Stimulated activated naive B cell treated with anti-CD40 and anti-IgM and Interleukin-4, amounts not matched to agents 10 μg/mL and 1 μg/mL and 100 μg/mL, for 72 hours (primary cell): ENCODE measurements around the gene CDKN2B-AS1.
A peak's percentile ranks its signal among the peaks of the same experiment; 100 is the strongest.

Experiments
- ATAC-seq, 2 donors: fragments of 150-1000 bp; cut with Tn5 transposase; replicated peaks; 2 replicates each; pipeline ENCODE4 v1.10.0; 2021; ENCODE audit warnings: moderate library complexity in 1 of 2
- DNase-seq: peaks from one replicate; pipeline ENCODE4 v3.0.0; 2021
- H3K27ac Mint-ChIP-seq: one replicate; pipeline ENCODE4 v1.8.0; 2022; ENCODE audit warnings: mild to moderate bottlenecking, mixed read lengths
- H3K27me3 Mint-ChIP-seq, 2 donors: one replicate each; pipeline ENCODE4 v1.8.0; 2022; ENCODE audit warnings: mixed read lengths in 2 of 2
- H3K36me3 Mint-ChIP-seq, 2 donors: one replicate each; pipeline ENCODE4 v1.8.0; 2022; ENCODE audit warnings: mixed read lengths in 2 of 2, mild to moderate bottlenecking in 1 of 2
- H3K4me1 Mint-ChIP-seq, 2 donors: one replicate each; pipeline ENCODE4 v1.8.0; 2022; ENCODE audit warnings: mixed read lengths in 2 of 2, mild to moderate bottlenecking in 1 of 2
- H3K4me3 Mint-ChIP-seq, 2 donors: one replicate each; pipeline ENCODE4 v1.8.0; 2022; ENCODE audit warnings: mild to moderate bottlenecking in 2 of 2, mixed read lengths in 2 of 2, moderate library complexity in 1 of 2
- H3K9me3 Mint-ChIP-seq, 2 donors: one replicate each; pipeline ENCODE4 v1.8.0; 2022; ENCODE audit warnings: mixed read lengths in 2 of 2, mild to moderate bottlenecking in 1 of 2

Gene CDKN2B-AS1

DNA sequence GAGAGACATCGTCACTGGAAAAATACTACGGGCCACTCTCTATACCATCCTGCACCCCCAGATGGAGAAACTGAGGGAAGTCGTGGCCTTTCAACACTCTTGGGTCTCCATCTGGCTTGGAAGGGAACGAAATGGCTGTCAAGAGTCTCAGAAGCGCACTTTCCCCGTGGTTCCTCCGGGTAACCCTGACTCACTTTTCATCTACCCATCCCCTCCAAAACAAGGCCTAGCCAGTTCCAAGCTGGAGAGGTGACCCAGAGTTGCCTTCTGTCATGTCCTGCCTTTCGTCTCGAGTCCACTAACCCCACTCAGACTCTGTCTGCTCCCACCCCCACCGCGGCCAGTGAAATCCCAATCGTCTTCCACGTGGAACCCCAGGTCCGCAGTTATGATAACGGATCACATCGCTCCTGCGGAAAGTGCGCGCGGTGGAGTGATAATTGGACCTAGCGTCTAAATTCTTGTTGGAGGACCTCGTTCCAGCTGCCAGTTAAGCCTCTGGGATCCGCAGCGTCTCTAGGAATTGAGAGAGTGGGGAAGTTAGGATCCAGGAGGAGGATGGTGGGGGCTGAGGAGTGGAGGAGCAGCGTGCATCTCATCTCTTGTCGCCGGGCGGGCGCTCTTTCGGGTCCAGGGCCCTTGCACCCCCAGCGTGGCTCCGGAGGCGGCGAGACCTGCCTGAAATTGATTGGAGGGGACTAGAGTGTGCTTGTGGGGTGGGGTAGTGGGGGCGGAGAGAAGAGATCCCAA is 5.0 kb upstream of the CDKN2B-AS1 start:
- peaks cover 36 to 45% of the 10 kb centered on the region in 2 donors for H3K27me3 Mint-ChIP-seq
- peak overlapping the region; percentile 36 to 53 for H3K4me3 Mint-ChIP-seq
- peak overlapping the region; percentile 89 for H3K27ac Mint-ChIP-seq
- peaks cover 13 to 39% of the 10 kb centered on the region in 2 donors for H3K4me1 Mint-ChIP-seq
- ATAC-seq: no peak
- H3K9me3 Mint-ChIP-seq: peaks cover 0 to 1% of the 10 kb centered on the region in 2 donors
- H3K36me3 Mint-ChIP-seq: peaks cover 8 to 10% of the 10 kb centered on the region in 2 donors
- DNase-seq: no peak

DNA sequence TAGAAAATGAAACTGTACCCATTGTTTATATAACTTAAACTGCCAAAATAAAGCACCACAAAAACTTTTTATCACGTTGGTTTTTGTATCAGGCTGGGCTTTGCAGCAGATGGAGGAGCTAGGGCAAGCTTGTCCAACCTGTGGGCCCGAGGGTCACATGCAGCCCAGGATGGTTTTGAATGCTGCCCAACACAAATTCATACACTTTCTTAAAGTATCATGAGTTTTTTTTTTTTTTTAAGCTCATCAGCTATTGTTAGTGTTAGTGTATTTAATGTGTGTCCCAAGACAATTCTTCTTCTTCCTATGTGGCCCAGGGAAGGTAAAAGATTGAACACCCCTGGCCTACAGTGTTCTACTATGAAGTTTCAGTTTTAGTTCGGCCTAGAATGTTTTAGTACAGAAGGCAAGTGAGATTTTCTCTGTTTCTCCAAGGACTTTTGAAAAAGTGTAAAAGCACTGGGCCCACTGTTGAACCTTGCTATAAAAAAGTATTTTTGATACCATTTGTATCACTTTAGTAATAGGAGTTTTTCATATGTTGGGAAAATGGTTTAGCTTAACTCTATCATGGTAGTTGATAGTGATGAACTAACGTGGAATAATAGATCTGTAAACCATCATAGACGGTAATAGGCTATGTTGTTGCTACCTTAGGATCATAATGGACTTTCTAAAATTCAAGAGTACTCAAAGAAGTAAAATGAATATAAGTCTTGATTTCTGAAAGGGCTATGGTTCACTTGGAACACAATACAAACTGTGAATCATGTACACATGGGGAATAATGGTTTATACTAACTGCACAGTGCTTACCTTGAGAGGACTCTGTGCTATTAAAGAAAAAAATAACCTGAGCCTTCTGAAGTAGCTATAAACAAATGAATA is 3.3 kb upstream of the CDKN2B-AS1 start:
- H3K4me1 Mint-ChIP-seq: peaks cover 21 to 55% of the 10 kb centered on the region in 2 donors
- peaks cover 36 to 39% of the 10 kb centered on the region in 2 donors for H3K27me3 Mint-ChIP-seq
- ATAC-seq (no peak), DNase-seq (no peak)
- peaks cover 10 to 15% of the 10 kb centered on the region in 2 donors for H3K36me3 Mint-ChIP-seq
- peaks cover 0 to 1% of the 10 kb centered on the region in 2 donors for H3K9me3 Mint-ChIP-seq
- H3K4me3 Mint-ChIP-seq: no peak overlapping the region
- H3K27ac Mint-ChIP-seq: no peak overlapping the region

DNA sequence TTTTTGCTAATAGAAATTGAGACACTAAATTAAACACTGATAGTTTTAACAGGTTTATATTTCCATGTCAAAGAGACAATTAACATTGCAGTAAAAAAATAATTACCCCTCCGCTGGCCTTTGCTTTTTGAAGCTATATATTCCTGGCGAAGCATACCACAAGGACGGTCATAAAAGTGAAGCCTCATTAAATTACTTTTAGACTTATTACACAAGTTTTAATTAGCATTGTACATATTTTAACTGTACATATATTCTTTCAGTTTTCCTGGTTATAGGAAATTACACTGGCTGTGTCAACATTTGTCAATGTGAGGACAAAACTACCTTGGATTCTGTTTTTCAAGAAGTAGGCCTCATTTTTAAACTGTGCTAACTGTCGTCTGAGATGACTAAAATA is 1.6 kb upstream of the CDKN2B-AS1 start:
- peaks cover 13 to 15% of the 10 kb centered on the region in 2 donors for H3K36me3 Mint-ChIP-seq
- H3K27me3 Mint-ChIP-seq: peaks cover 25% of the 10 kb centered on the region in 2 donors
- peaks cover 0 to 1% of the 10 kb centered on the region in 2 donors for H3K9me3 Mint-ChIP-seq
- ATAC-seq (no peak), DNase-seq (no peak)
- no peak overlapping the region for H3K27ac Mint-ChIP-seq
- H3K4me3 Mint-ChIP-seq: peak overlapping the region; percentile 93 to 97
- peaks cover 24 to 48% of the 10 kb centered on the region in 2 donors for H3K4me1 Mint-ChIP-seq

DNA sequence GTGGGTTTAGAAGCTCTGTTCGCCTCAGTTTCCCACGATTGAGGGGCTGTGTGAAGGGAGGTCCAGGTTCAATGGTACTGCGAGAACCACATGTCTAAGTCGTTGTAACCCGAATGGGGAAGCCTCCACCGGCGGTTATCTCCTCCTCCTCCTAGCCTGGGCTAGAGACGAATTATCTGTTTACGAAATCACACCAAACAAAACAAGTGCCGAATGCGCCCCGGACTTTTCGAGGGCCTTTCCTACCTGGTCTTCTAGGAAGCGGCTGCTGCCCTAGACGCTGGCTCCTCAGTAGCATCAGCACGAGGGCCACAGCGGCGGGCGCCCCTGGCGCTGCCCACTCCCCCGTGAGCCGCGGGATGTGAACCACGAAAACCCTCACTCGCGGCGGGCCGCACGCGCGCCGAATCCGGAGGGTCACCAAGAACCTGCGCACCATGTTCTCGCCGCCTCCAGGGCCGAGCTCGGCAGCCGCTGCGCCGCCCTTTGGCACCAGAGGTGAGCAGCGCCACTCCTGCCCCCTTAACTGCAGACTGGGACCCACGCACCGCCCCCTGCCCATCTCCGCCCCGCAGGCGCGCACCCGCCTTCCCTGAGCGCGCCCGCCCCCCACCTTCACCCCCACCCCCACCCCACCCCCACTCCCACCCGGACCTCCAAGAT is 567 bp upstream of the CDKN2B-AS1 start, which contains the start of gene CDKN2A:
TSS of gene CDKN2A (minus strand) at position 500 of the 663 bp plus-strand sequence.
- Mint-ChIP-seq H3K4me1 (peaks cover 24 to 45% of the 10 kb centered on the region in 2 donors), H3K9me3 (peaks cover 0 to 1% of the 10 kb centered on the region in 2 donors), H3K4me3 (peak within 1 kb of the TSS; percentile 93 to 97), H3K27ac (peak within 1 kb of the TSS; percentile 98), H3K36me3 (peaks cover 13 to 15% of the 10 kb centered on the region in 2 donors), H3K27me3 (peaks cover 16 to 18% of the 10 kb centered on the region in 2 donors)
- DNase-seq: peak; percentile 48
- peak; percentile 53 to 60 for ATAC-seq

DNA sequence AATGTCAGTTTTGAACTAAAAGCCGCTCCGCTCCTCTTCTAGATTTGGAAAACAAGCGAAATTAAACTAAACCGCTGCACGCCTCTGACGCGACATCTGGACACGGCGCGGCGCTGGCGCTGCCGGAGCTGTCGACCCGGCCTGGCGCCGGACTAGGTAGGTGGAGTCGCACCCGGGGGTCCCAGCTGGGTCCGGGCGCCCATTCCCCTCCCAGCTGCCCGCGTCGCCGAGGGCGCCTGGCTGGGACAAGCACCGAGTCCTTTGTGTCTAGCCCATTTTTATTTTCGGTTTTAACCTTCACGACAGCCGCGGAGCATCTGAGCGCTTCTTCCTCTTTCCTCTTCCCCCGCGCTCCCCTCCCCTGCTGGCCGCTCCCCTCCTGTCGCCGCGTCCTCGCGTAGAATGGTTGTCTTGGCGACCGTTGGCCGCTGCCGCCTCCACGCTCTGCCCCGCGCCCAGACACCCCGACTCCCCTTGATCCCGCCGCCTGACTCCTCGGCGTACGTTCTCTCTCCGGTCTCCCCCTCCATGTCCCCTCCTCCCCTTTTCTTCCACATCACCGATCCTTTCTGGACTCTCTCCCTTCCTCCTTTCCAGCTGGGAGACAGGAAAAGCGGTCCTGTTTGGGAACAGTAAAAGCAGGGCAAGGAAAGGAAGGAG is 545 bp downstream of the CDKN2B-AS1 start:
- H3K4me1 Mint-ChIP-seq: peaks cover 17 to 34% of the 10 kb centered on the region in 2 donors
- peaks cover 6 to 9% of the 10 kb centered on the region in 2 donors for H3K36me3 Mint-ChIP-seq
- peak; percentile 86 to 89 for ATAC-seq
- no peaks in the 10 kb centered on the region for H3K9me3 Mint-ChIP-seq
- peaks cover 4 to 8% of the 10 kb centered on the region in 2 donors for H3K27me3 Mint-ChIP-seq
- H3K27ac Mint-ChIP-seq: peak overlapping the region; percentile 98
- peak; percentile 86 for DNase-seq
- peak overlapping the region; percentile 93 to 97 for H3K4me3 Mint-ChIP-seq

DNA sequence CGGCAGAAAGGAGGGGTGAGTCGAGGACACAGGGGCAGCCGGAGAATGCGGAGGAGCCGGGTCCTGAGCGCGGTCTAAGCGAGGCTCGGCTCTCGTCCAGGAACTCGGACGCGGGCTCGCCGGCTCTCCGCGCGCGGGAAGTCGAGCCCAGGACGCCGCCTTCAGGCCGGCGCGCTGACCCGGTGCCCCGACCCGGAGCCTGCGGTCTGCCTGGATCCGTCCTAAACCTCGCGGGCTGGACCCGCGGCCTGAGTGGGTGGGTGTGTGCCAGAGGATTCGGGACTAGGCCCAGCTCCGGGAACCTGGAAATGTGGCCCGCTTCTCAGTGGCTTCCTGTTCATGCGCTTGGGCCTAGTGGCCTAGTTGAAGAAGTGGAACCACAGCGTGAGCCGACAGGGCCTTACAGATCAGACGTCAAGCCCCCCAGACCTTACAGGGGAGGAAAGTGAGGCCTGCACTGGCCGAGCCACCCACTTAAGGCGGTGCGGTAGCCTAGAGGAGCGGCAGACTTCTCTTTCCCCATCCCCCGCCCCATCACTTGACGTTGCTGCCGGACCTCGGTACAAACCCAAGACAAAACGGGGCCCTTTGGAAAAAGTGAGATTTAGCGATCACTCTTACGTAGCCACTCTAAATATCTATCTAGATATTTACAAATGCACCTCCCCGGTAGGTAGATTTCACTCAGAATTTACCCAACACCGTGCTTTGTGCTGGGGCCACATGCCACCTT is 1.2 kb downstream of the CDKN2B-AS1 start:
- Mint-ChIP-seq H3K27me3 (peaks cover 0 to 6% of the 10 kb centered on the region in 2 donors), H3K4me1 (peaks cover 14 to 31% of the 10 kb centered on the region in 2 donors), H3K4me3 (peak overlapping the region; percentile 93 to 97), H3K36me3 (peaks cover 6% of the 10 kb centered on the region in 2 donors), H3K27ac (peak overlapping the region; percentile 98), H3K9me3 (no peaks in the 10 kb centered on the region)
- peak; percentile 41 for DNase-seq
- ATAC-seq: peak; percentile 14 to 26

DNA sequence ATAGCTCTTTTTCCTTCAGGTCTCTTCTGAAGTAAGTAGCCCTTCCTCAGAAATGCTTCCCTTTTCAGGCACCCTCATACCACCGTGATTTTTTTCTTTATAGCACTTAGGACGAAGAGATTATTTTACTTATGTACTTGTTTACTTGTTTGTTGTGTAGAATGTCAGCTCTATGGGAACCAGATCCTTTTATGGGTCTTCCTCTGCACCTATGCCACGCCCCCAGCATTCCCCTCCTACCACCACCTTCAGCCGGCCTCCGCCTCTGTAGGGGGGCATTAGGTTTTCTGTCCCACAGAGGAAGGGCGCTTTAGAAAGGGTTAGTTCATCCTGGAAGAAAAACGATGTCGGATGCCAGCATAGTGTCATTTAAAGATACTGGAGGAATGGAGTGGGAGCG is 1.8 kb downstream of the CDKN2B-AS1 start:
- H3K9me3 Mint-ChIP-seq: no peaks in the 10 kb centered on the region
- ATAC-seq (no peak), DNase-seq (no peak)
- peaks cover 14 to 31% of the 10 kb centered on the region in 2 donors for H3K4me1 Mint-ChIP-seq
- peak overlapping the region; percentile 93 to 97 for H3K4me3 Mint-ChIP-seq
- H3K27me3 Mint-ChIP-seq: peaks cover 0 to 9% of the 10 kb centered on the region in 2 donors
- peak overlapping the region; percentile 98 for H3K27ac Mint-ChIP-seq
- peaks cover 6% of the 10 kb centered on the region in 2 donors for H3K36me3 Mint-ChIP-seq

DNA sequence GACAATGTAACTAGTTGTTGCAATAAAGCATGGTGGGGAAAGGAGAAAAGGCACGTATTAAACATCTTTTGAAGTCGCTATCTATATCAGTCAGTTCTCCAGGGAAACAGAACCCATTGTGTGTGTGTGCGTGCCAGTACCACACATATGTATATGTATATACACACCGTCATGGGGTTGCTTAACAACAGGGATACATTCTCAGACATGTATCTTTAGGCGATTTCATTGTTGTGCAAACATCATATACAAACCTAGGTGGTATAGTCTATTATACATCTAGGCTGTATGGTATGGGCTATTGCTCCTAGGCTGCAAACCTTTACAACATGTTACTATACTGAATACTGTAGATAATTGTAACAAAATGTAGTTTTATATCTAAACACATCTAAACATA is 2.3 kb downstream of the CDKN2B-AS1 start:
- Mint-ChIP-seq H3K27ac (no peak overlapping the region), H3K27me3 (peaks cover 0 to 9% of the 10 kb centered on the region in 2 donors), H3K4me1 (peaks cover 14 to 31% of the 10 kb centered on the region in 2 donors), H3K9me3 (no peaks in the 10 kb centered on the region), H3K4me3 (no peak overlapping the region), H3K36me3 (peaks cover 6% of the 10 kb centered on the region in 2 donors)
- DNase-seq (no peak), ATAC-seq (no peak)

DNA sequence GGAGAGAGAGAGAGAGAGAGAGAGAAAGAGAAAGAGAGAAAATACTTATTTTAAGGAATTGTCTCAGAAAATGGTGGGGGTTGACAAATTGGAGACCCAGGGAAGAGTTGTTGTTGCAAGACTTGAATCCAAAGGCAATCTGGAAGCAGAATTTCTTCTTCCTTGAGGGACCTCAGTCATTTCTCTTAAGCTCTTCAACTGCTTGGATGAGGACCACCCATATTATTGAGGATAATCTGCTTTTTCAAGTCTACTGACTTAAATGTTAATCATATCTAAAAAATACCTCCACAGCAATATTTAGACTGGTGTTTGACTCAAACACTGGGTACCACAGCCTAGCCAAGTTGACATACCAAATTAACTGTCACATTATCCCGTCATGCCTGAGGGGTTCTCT is 2.9 kb downstream of the CDKN2B-AS1 start:
- peaks cover 6% of the 10 kb centered on the region in 2 donors for H3K36me3 Mint-ChIP-seq
- H3K27ac Mint-ChIP-seq: no peak overlapping the region
- H3K27me3 Mint-ChIP-seq: peaks cover 0 to 9% of the 10 kb centered on the region in 2 donors
- H3K4me3 Mint-ChIP-seq: no peak overlapping the region
- H3K4me1 Mint-ChIP-seq: peaks cover 14 to 31% of the 10 kb centered on the region in 2 donors
- no peaks in the 10 kb centered on the region for H3K9me3 Mint-ChIP-seq
- no peak for ATAC-seq
- DNase-seq: no peak

DNA sequence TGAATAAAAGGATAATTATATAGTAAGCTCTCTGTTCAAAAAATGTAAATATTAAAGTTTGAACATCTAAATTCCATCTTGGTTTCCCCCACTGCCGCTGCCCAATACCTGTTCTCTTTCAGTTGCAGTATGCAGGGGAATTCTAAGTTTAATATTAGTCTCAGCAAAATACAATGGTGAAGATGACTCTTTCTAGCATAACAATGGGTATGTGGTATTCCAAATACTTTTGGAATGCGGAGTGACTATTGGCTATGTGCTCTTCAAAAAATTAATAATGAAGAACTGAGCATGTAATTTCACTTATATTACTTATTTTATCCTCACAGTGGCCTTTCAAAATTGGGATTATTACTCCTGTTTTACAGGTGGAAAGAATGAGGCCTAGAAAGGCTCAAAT is 3.4 kb downstream of the CDKN2B-AS1 start:
- no peaks in the 10 kb centered on the region for H3K9me3 Mint-ChIP-seq
- H3K27me3 Mint-ChIP-seq: peaks cover 0 to 9% of the 10 kb centered on the region in 2 donors
- no peak overlapping the region for H3K4me3 Mint-ChIP-seq
- no peak overlapping the region for H3K27ac Mint-ChIP-seq
- peaks cover 6% of the 10 kb centered on the region in 2 donors for H3K36me3 Mint-ChIP-seq
- ATAC-seq: no peak
- no peak for DNase-seq
- H3K4me1 Mint-ChIP-seq: peaks cover 14 to 31% of the 10 kb centered on the region in 2 donors

DNA sequence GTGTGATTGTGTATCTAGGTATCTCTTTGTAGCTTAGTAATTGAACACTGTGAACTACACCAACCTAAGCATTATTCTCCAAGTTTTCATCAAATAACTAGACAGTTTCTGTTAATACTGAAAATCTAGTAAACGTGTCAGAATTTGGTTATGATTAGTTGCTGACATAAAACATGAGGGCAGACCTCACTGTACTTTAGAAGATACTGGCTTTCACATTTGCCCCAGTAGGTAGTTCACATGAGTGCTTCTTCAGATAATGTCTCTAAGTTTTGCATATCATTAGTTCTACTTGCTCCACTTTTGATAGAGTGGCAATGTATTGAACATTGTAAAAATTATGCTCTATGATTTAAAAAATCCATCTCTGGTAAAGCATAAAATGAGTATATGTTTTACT is 7.4 kb downstream of the CDKN2B-AS1 start:
- H3K4me3 Mint-ChIP-seq: no peak overlapping the region

DNA sequence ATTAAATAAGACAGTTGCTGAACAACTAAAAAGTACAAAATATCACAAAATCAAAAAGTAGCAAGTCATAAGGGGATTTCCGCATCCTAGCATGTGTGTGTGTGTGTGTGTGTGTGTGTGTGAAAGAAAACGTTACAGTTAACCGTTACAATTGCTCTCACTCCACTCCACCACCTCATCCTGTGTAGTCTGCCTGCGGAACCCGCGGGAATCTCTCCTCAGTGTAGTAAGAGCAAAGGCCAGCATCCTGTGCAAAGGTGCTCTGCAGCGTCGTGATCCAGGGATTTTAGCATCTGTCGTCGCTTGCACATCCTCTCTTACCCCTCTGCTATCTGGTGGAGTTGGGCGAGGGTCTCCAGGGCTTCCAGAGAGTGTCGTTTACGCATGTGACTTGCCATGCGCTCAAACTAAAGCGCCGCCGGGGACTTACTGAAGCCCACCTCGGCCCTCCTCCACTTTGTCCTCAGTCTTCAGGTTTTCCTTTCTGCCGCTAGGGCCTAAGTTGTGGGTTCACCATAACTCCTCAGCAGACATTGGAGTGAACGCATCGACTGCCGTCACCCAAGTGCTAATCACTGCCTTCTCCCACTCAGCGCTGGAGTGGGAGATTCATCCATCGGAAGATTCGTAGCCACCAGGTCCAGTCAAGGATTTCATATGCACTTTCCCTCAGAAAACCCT is 10.6 kb downstream of the CDKN2B-AS1 start:
- Mint-ChIP-seq H3K36me3 (peaks cover 3 to 10% of the 10 kb centered on the region in 2 donors), H3K9me3 (no peaks in the 10 kb centered on the region), H3K27ac (peak overlapping the region; percentile 72), H3K27me3 (peaks cover 31 to 33% of the 10 kb centered on the region in 2 donors), H3K4me3 (peak overlapping the region; percentile 66 to 68), H3K4me1 (peaks cover 20 to 38% of the 10 kb centered on the region in 2 donors)
- no peak for DNase-seq
- ATAC-seq: no peak

More for the DNA sequence above, 7.4 kb downstream of the CDKN2B-AS1 start:
- no peak for ATAC-seq
- Mint-ChIP-seq H3K27ac (no peak overlapping the region), H3K4me1 (peaks cover 13 to 22% of the 10 kb centered on the region in 2 donors), H3K36me3 (peaks cover 6% of the 10 kb centered on the region in 2 donors), H3K27me3 (peaks cover 20 to 24% of the 10 kb centered on the region in 2 donors), H3K9me3 (no peaks in the 10 kb centered on the region)
- DNase-seq: no peak
